ENCODE results near the gene LTA. TPM values are rescaled to one million over a fixed set of nuclear protein-coding genes. Genes with fewer than 3 reads are reported as not detected.

Gene LTA
- total RNA-seq, 1 experiment from 2014 or later = not detected

DNA sequence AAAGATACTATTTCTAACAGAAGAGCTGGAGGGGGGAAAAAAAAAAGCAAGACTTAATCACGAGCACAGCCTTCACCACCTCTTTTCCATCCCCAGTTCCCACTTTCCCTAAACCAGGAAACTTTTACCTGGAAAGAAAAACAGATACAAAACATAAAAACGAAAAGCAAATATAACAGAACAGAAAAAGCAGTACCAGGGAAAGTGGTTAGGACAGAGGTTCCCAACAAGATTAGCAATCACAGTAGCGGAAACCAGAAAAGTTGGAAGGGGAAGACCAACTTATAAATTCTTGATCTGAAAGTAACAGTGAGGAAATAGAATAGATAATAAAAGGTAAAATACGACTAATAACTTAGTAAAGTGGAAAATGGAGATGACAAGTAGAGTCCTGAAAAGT is 31.4 kb upstream of the LTA start:
- no peak overlapping the region for H3K4ac ChIP-seq (ENCODE audit: low read depth, low read length)
- H2BK120ac ChIP-seq (ENCODE audit: low read depth, low read length, poor library complexity, severe bottlenecking) = no peak overlapping the region
- no peaks in the 10 kb centered on the region for H3K27me3 ChIP-seq (ENCODE audit: insufficient read depth, low read length)
- peaks cover 10% of the 10 kb centered on the region for H3K79me1 ChIP-seq (ENCODE audit: insufficient read depth, low read depth, low read length, poor library complexity, severe bottlenecking)
- no peaks in the 10 kb centered on the region; a peak in 1 of 5 replicates for H3K9me3 Mint-ChIP-seq
- peaks cover 36 to 40% of the 10 kb centered on the region in 2 experiments for H3K4me1 Mint-ChIP-seq
- H2AK5ac ChIP-seq (ENCODE audit: insufficient read length, low read length) = no peak overlapping the region
- H3K14ac ChIP-seq (ENCODE audit: insufficient read depth, low read length) = peak overlapping the region; percentile 64; the same call in 1 of the 2 replicates
- H3K18ac ChIP-seq (ENCODE audit: insufficient read length, low read depth, low read length) = no peak overlapping the region
- H3K27ac Mint-ChIP-seq = peak overlapping the region; percentile 82 to 96 (median 92)
- H3K4me3 Mint-ChIP-seq = peak overlapping the region; percentile 98 to 99
- TF ChIP-seq CTCF (conservative IDR thresholded peaks at IDR 0.05) = no peak
- no peak for DNase-seq
- H3K23ac ChIP-seq (ENCODE audit: insufficient read length, low read depth, low read length) = no peak overlapping the region
- H4K20me1 ChIP-seq (ENCODE audit: control insufficient read depth, insufficient read depth, insufficient read length) = no peaks in the 10 kb centered on the region
- H3K27ac ChIP-seq (ENCODE audit: insufficient read length, low read depth, low read length) = peak overlapping the region; percentile 96
- H3K79me2 ChIP-seq (ENCODE audit: insufficient read depth, low read length) = peaks cover 31% of the 10 kb centered on the region
- peaks cover 2% of the 10 kb centered on the region; the same call in 1 of the 2 replicates for H3K4me1 ChIP-seq (ENCODE audit: insufficient read depth, low read length)
- no peak overlapping the region for H2AFZ ChIP-seq (ENCODE audit: low read length)
- H3K27me3 Mint-ChIP-seq (ENCODE audit: low read depth) = no peaks in the 10 kb centered on the region
- H4K5ac ChIP-seq (ENCODE audit: insufficient read length, low read depth, low read length) = peak overlapping the region; percentile 99
- no peak overlapping the region for H3T11ph ChIP-seq (ENCODE audit: low read length)
- peak overlapping the region; percentile 9 for H4K91ac ChIP-seq (ENCODE audit: insufficient read length, low read depth, low read length)
- peaks cover 51 to 59% (median 58%) of the 10 kb centered on the region in 3 experiments for H3K36me3 Mint-ChIP-seq (ENCODE audit: insufficient read depth in 1 of 3, low read depth in 3 of 3)
- peaks cover 5% of the 10 kb centered on the region for H3K23me2 ChIP-seq (ENCODE audit: insufficient read length, low read depth, low read length, poor library complexity, severe bottlenecking)
- H3K9ac ChIP-seq (ENCODE audit: extremely low read depth, insufficient read length, low read length) = peak overlapping the region; percentile 100
- peak overlapping the region; percentile 59 for H3K4me2 ChIP-seq (ENCODE audit: insufficient read depth, insufficient read length, low read length)
- peak overlapping the region; percentile 80 for H3K56ac ChIP-seq (ENCODE audit: insufficient read length, low read depth, low read length)
- H2BK15ac ChIP-seq (ENCODE audit: low read depth, low read length) = no peak overlapping the region
- H3K9me3 ChIP-seq (ENCODE audit: control insufficient read depth, low read depth, low read length) = no peaks in the 10 kb centered on the region
- H2BK12ac ChIP-seq (ENCODE audit: insufficient read length, low read depth, low read length) = no peak overlapping the region
- no peak overlapping the region for H2BK20ac ChIP-seq (ENCODE audit: low read depth, low read length, poor library complexity, severe bottlenecking)
- H4K8ac ChIP-seq (replicated peaks; ENCODE audit: insufficient read length, low read depth, low read length) = no peak overlapping the region
- WGBS (ENCODE audit: extremely low coverage, insufficient read length, low lambda C conversion rate) = no CpG with 5 or more reads among the region's 4 CpGs
- H2BK5ac ChIP-seq (ENCODE audit: insufficient read length, low read length) = peak overlapping the region; percentile 100

Measured in H9 (cell line).